ENCODE measurements around the gene KRTAP12-4.
"Not testable (repeated sequence)": the region's sequence is repeated elsewhere in the genome, so short reads cannot be mapped to it uniquely, and the experiment has no call there.

The KRTAP12-4 gene

GRCh38 chr21:44677881-44678280 is 23.4 kb upstream of the KRTAP12-4 start:
- no peak for DNase-seq (ENCODE audit: low read depth)
- no peak for TF ChIP-seq CTCF (IDR thresholded peaks at IDR 0.05; ENCODE audit: control insufficient read depth, insufficient read depth, low read depth, low read length, missing control alignments)

GRCh38 chr21:44671911-44672310 is 17.5 kb upstream of the KRTAP12-4 start:
- no peak for DNase-seq (ENCODE audit: low read depth)
- TF ChIP-seq CTCF (IDR thresholded peaks at IDR 0.05; ENCODE audit: control insufficient read depth, insufficient read depth, low read depth, low read length, missing control alignments): no peak
- no peak overlapping the region for H3K4me3 ChIP-seq (ENCODE audit: control insufficient read depth, low read depth, low read length)

More at GRCh38 chr21:44677881-44678280, 23.4 kb upstream of the KRTAP12-4 start:
- H3K4me3 ChIP-seq (ENCODE audit: control insufficient read depth, low read depth, low read length): no peak overlapping the region

GRCh38 chr21:44670642-44671432 is 16.4 kb upstream of the KRTAP12-4 start:
- no peak overlapping the region for H3K4me3 ChIP-seq (ENCODE audit: control insufficient read depth, low read depth, low read length)
- no peak for TF ChIP-seq CTCF (IDR thresholded peaks at IDR 0.05; ENCODE audit: control insufficient read depth, insufficient read depth, low read depth, low read length, missing control alignments)
- DNase-seq (ENCODE audit: low read depth): no peak

GRCh38 chr21:44667612-44668011 is 13.2 kb upstream of the KRTAP12-4 start:
- TF ChIP-seq CTCF (IDR thresholded peaks at IDR 0.05; ENCODE audit: control insufficient read depth, insufficient read depth, low read depth, low read length, missing control alignments): no peak
- H3K4me3 ChIP-seq (ENCODE audit: control insufficient read depth, low read depth, low read length): no peak overlapping the region
- no peak for DNase-seq (ENCODE audit: low read depth)

GRCh38 chr21:44666401-44667320 is 12.2 kb upstream of the KRTAP12-4 start, which contains the start of gene KRTAP12-2:
KRTAP12-2 (minus strand) TSS chr21:44666927; CDS start chr21:44666886, 41 bp downstream.
- no peak within 1 kb of the TSS for H3K4me3 ChIP-seq (ENCODE audit: control insufficient read depth, low read depth, low read length)
- no peak for TF ChIP-seq CTCF (IDR thresholded peaks at IDR 0.05; ENCODE audit: control insufficient read depth, insufficient read depth, low read depth, low read length, missing control alignments)
- no peak for DNase-seq (ENCODE audit: low read depth)

- no peak for DNase-seq (ENCODE audit: low read depth)
- no peak overlapping the region for H3K4me3 ChIP-seq (ENCODE audit: control insufficient read depth, low read depth, low read length)
- no peak for TF ChIP-seq CTCF (IDR thresholded peaks at IDR 0.05; ENCODE audit: control insufficient read depth, insufficient read depth, low read depth, low read length, missing control alignments)
These were observed 10.2 kb upstream of the KRTAP12-4 start for GRCh38 chr21:44664691-44665090.

GRCh38 chr21:44661567-44661966 is 7.1 kb upstream of the KRTAP12-4 start:
- H3K4me3 ChIP-seq (ENCODE audit: control insufficient read depth, low read depth, low read length); DNase-seq (ENCODE audit: low read depth): not testable (repeated sequence)
